GM12878 (cell line): ENCODE measurements around the gene ACACA. TPM values are rescaled to one million over a fixed set of nuclear protein-coding genes. Genes with fewer than 3 reads are reported as not detected.

ENCODE experiments used
- ATAC-seq: fragments of 200-7000 bp; cut with Tn5 transposase; 3 replicates; pipeline ENCODE4 v1.9.1; 2020; ENCODE audit warnings: mild to moderate bottlenecking, moderate library complexity
- BruUV-seq: library from RNA; stranded (reverse); fragments of 400-500 nt; replicated peaks from 2 replicates; lab custom pipeline; 2021; lab: Mats Ljungman, UMichigan
- CTCF ChIA-PET: fragments of 300-600 bp; sonication (Branson Sonifier 250); formaldehyde crosslinking; extraction: SDS; loops from one replicate; lab custom pipeline; 2021; ENCODE audit warnings: inconsistent platforms; lab: Yijun Ruan, JAX
- POLR2A ChIA-PET: fragments of 350-600 bp; formaldehyde crosslinking; extraction: SDS; loops from one replicate; lab custom pipeline; 2021; ENCODE audit warnings: inconsistent platforms; lab: Charles Lee
- RAD21 ChIA-PET: fragments of 300-600 bp; sonication (Branson Sonifier 250); formaldehyde crosslinking; loops from one replicate; lab custom pipeline; 2023; ENCODE audit warnings: antibody characterized with exemption; ENCODE audit not compliant: unreplicated experiment; lab: Charles Lee
- SMC1A ChIA-PET: fragments of 300-600 bp; sonication (Branson Sonifier 250); formaldehyde crosslinking; loops from one replicate; lab custom pipeline; 2023; ENCODE audit not compliant: unreplicated experiment, uncharacterized antibody; lab: Charles Lee
- DNase-seq: peaks from one replicate; pipeline ENCODE4 v3.0.0-alpha.2; 2011; ENCODE audit warnings: low read depth, low spot score
- FAIRE-seq: peaks from 3 replicates; lab custom pipeline; 2011; peaks lifted over from hg19 to GRCh38; lab: Jason Lieb, UNC
- H2AFZ ChIP-seq: 2 replicates; pipeline ENCODE4 v1.6.0; 2011; ENCODE audit warnings: low read depth, low read length, control low read depth; ENCODE audit not compliant: control insufficient read depth
- H3K27ac ChIP-seq: 2 replicates; pipeline ENCODE4 v1.5.1; 2011; ENCODE audit warnings: control low read depth; ENCODE audit not compliant: control insufficient read depth, insufficient read depth
- H3K27me3 ChIP-seq, 2 experiments: replicated peaks in 1 of 2; 2 replicates each; pipeline versions ENCODE4 v1.6.0 to v1.6.1; 2011; ENCODE audit warnings: low read length in 1 of 2; ENCODE audit not compliant: control insufficient read depth in 2 of 2, insufficient read depth in 2 of 2
- H3K36me3 ChIP-seq, 2 experiments: 2 replicates each; pipeline ENCODE4 v1.5.1; 2011; ENCODE audit warnings: low read length in 1 of 2; ENCODE audit not compliant: control insufficient read depth in 2 of 2, insufficient read depth in 2 of 2
- H3K4me1 ChIP-seq: 2 replicates; pipeline ENCODE4 v1.6.1; 2011; ENCODE audit warnings: mild to moderate bottlenecking, low read length, moderate library complexity, mixed read lengths; ENCODE audit not compliant: control insufficient read depth, insufficient read depth
- H3K4me2 ChIP-seq: 2 replicates; pipeline ENCODE4 v1.6.0; 2011; ENCODE audit warnings: control low read depth; ENCODE audit not compliant: control insufficient read depth, insufficient read depth
- H3K4me3 ChIP-seq: fragments of 200-600 bp; sonication (generic); 2 replicates; pipeline ENCODE4 v1.5.1; 2016
- H3K79me2 ChIP-seq: 2 replicates; pipeline ENCODE4 v1.6.0; 2011; ENCODE audit warnings: low read length; ENCODE audit not compliant: control insufficient read depth, insufficient read depth
- H3K9ac ChIP-seq: 2 replicates; pipeline ENCODE4 v1.8.0; 2011; ENCODE audit warnings: low read length, control low read depth, mixed read lengths; ENCODE audit not compliant: control insufficient read depth, insufficient read depth
- H3K9me3 ChIP-seq: replicated peaks from 3 replicates; pipeline ENCODE4 v1.5.1; 2011; ENCODE audit warnings: mild to moderate bottlenecking, low read length; ENCODE audit not compliant: control insufficient read depth, insufficient read depth
- H4K20me1 ChIP-seq: 2 replicates; pipeline ENCODE4 v1.6.0; 2011; ENCODE audit not compliant: control insufficient read depth, insufficient read depth
- CEBPB ChIP-seq, 2 experiments: fragments of 150-350 bp in 1 of 2; IDR thresholded peaks; 2 replicates each; pipeline ENCODE4 v1.6.1; 2012 to 2014; ENCODE audit warnings: low read depth in 2 of 2, low read length in 2 of 2, borderline replicate concordance in 1 of 2, inconsistent platforms in 1 of 2
- CREB1 ChIP-seq: IDR thresholded peaks from 2 replicates; pipeline ENCODE4 v1.6.1; 2012; ENCODE audit warnings: low read depth, mild to moderate bottlenecking, inconsistent platforms
- CREM ChIP-seq: IDR thresholded peaks from 2 replicates; pipeline ENCODE4 v1.6.1; 2014; ENCODE audit warnings: antibody characterized with exemption, low read depth
- E4F1 ChIP-seq: fragments of 450-650 bp; IDR thresholded peaks from 2 replicates; pipeline ENCODE4 v1.6.1; 2018; ENCODE audit warnings: borderline replicate concordance, mild to moderate bottlenecking; ENCODE audit not compliant: partially characterized antibody
- EGR1 ChIP-seq, 2 experiments: IDR thresholded peaks; 1 replicate in 1 of 2; 2 replicates in 1 of 2; pipeline ENCODE4 v1.6.1; 2011 to 2012; ENCODE audit warnings: low read depth in 2 of 2, low read length in 2 of 2, borderline replicate concordance in 1 of 2, mild to moderate bottlenecking in 1 of 2, moderate library complexity in 1 of 2
- EZH2 ChIP-seq: IDR thresholded peaks from 2 replicates; pipeline ENCODE4 v1.6.1; 2012; ENCODE audit warnings: low read depth, mild to moderate bottlenecking, control low read depth, inconsistent platforms, low read length, borderline replicate concordance; ENCODE audit not compliant: control insufficient read depth
- FOS ChIP-seq: IDR thresholded peaks from 3 replicates; pipeline ENCODE4 v1.6.1; 2011; ENCODE audit warnings: borderline replicate concordance; ENCODE audit not compliant: insufficient read length; ENCODE audit errors: extremely low read depth
- KAT2A ChIP-seq: conservative IDR thresholded peaks from 2 replicates; pipeline ENCODE4 v1.6.1; 2011; ENCODE audit warnings: low read depth, low read length; ENCODE audit not compliant: control insufficient read depth
- MTA3 ChIP-seq: IDR thresholded peaks from 2 replicates; pipeline ENCODE4 v1.6.1; 2012; ENCODE audit warnings: low read length, inconsistent platforms, borderline replicate concordance
- NR2C1 ChIP-seq: fragments of 450-650 bp; IDR thresholded peaks from 2 replicates; pipeline ENCODE4 v1.6.1; 2017; ENCODE audit warnings: antibody characterized with exemption, mild to moderate bottlenecking, moderate library complexity
- PAX5 ChIP-seq: IDR thresholded peaks from 2 replicates; pipeline ENCODE4 v1.6.1; 2011; ENCODE audit warnings: low read depth, low read length, borderline replicate concordance
- RUNX3 ChIP-seq: IDR thresholded peaks from 2 replicates; pipeline ENCODE4 v1.6.1; 2012; ENCODE audit warnings: low read length, inconsistent platforms
- ZNF24 ChIP-seq: fragments of 450-650 bp; IDR thresholded peaks from 2 replicates; pipeline ENCODE4 v1.6.1; 2017; ENCODE audit warnings: antibody characterized with exemption, mild to moderate bottlenecking
- ZNF384 ChIP-seq: IDR thresholded peaks from 2 replicates; pipeline ENCODE4 v1.6.1; 2012; ENCODE audit warnings: low read depth, mild to moderate bottlenecking, low read length, improper control_type of control experiment, borderline replicate concordance
- WGBS: methylation state at CpG from one replicate; pipeline ENCODE4 v1.1.6; 2016; ENCODE audit warnings: low lambda C conversion rate; ENCODE audit not compliant: insufficient replicate concordance, insufficient coverage; ENCODE audit errors: missing lambda C conversion rate; 5-methylcytosine and 5-hydroxymethylcytosine counted together
- in situ Hi-C: fragments of 300-500 bp; cut with MboI; formaldehyde crosslinking; loops from 9 replicates; pipeline ENCODE4 v1.14.3; 2018; ENCODE audit warnings: mixed read lengths
- intact Hi-C: fragments of 100-400 bp; cut with micrococcal nuclease; formaldehyde crosslinking; loops from one replicate; pipeline ENCODE4 v1.14.2; 2022; ENCODE audit not compliant: unreplicated experiment
- polyA plus RNA-seq, 11 experiments: library from polyadenylated mRNA; depleted of rRNA in 4 of 11; unstranded in 6 of 11; stranded (reverse) in 5 of 11; fragments of >200 nt; fragmentation: Nextera tagmentation in 4 of 11; fragmentation: Illumina TruSeq in 1 of 11; extraction: Ambion mirVana in 4 of 11; extraction: Trizol in 1 of 11; gene quantifications; 1 replicate in 1 of 11; 2 replicates in 10 of 11; pipeline versions ENCODE4 v1.2.1 to v1.2.3, GENCODE V29; 2011 to 2016; ENCODE audit warnings: inconsistent platforms in 2 of 11, missing spikeins in 2 of 11, low read depth in 1 of 11
- total RNA-seq, 4 experiments: library from RNA; depleted of rRNA in 3 of 4; stranded (reverse); fragments of >200 nt in 3 of 4; fragmentation: Illumina TruSeq in 1 of 4; extraction: Trizol in 1 of 4; gene quantifications; 2 replicates each; pipeline versions ENCODE4 v1.2.1 to v1.2.3, GENCODE V29; 2013 to 2021
- TF ChIP-seq, protein P1 (sequence below): IDR thresholded peaks from 2 replicates; pipeline ENCODE4 v1.6.1; 2012; ENCODE audit warnings: improper control_type of control experiment, low read depth, low read length; ENCODE audit not compliant: insufficient replicate concordance

Gene ACACA
- total and polyA plus RNA-seq, 10 of the 15 experiments (the other 5 are each of a cell fraction or from before 2014, with no cell fraction given), result 12.9 to 74.2 (median 32.0) TPM

- no TSS peak for BruUV-seq
- CTCF ChIA-PET, result interaction anchor here (0.7 to 1.9 kb wide), 12 partner anchors 9 to 61 kb away, joined by 3 to 8 read pairs (median 4); partner anchors contain the start of gene C17orf78
- Histone ChIP-seq H3K79me2 (no peaks in the 10 kb centered on the region; the same call in 1 of the 2 replicates), H3K4me2 (peak overlapping the region; percentile 9; the same call in 1 of the 2 replicates), H3K4me3 (no peak overlapping the region), H2AFZ (peak overlapping the region; percentile 10; the same call in 1 of the 2 replicates), H3K27ac (peak overlapping the region; percentile 58; the same call in 1 of the 2 replicates), H3K9ac (no peak overlapping the region), H4K20me1 (no peaks in the 10 kb centered on the region), H3K27me3 (no peaks in the 10 kb centered on the region), H3K36me3 (peaks cover 5 to 31% of the 10 kb centered on the region in 2 experiments; a peak in 3 of 4 replicates), H3K9me3 (no peaks in the 10 kb centered on the region), H3K4me1 (peaks cover 6% of the 10 kb centered on the region; the same call in 1 of the 2 replicates)
- FAIRE-seq (no peak), DNase-seq (no peak), ATAC-seq (peak; percentile 94)
- SMC1A ChIA-PET, result interaction anchor here (0.5 to 1.9 kb wide), 19 partner anchors 9 to 62 kb away, joined by 3 to 18 read pairs (median 4); no protein-coding TSS in a partner anchor
- intact Hi-C loops (no loop called here), in situ Hi-C loops (no loop called here)
- POLR2A ChIA-PET, result interaction anchor here (0.7 to 2.1 kb wide), 9 partner anchors 10 to 22 kb away, joined by 3 to 11 read pairs (median 5); partner anchors contain the start of genes ACACA and TADA2A
- 0% methylated on average over 1 of the region's 1 CpG for WGBS
- RAD21 ChIA-PET, result interaction anchor here (0.6 to 1.6 kb wide), 11 partner anchors 9 to 61 kb away, joined by 3 to 15 read pairs (median 4); partner anchors contain the start of genes ACACA and TADA2A
- TF ChIP-seq MTA3, result no peak
- no peak for TF ChIP-seq FOS
- TF ChIP-seq EGR1 (IDR thresholded peaks at IDR 0.05; ENCODE audit: borderline replicate concordance in 1 of 2, low read depth in 2 of 2, low read length in 2 of 2), result no peak
- TF ChIP-seq KAT2A, result no peak
- TF ChIP-seq CREM, result peak; percentile 73
- TF ChIP-seq, protein P1, sequence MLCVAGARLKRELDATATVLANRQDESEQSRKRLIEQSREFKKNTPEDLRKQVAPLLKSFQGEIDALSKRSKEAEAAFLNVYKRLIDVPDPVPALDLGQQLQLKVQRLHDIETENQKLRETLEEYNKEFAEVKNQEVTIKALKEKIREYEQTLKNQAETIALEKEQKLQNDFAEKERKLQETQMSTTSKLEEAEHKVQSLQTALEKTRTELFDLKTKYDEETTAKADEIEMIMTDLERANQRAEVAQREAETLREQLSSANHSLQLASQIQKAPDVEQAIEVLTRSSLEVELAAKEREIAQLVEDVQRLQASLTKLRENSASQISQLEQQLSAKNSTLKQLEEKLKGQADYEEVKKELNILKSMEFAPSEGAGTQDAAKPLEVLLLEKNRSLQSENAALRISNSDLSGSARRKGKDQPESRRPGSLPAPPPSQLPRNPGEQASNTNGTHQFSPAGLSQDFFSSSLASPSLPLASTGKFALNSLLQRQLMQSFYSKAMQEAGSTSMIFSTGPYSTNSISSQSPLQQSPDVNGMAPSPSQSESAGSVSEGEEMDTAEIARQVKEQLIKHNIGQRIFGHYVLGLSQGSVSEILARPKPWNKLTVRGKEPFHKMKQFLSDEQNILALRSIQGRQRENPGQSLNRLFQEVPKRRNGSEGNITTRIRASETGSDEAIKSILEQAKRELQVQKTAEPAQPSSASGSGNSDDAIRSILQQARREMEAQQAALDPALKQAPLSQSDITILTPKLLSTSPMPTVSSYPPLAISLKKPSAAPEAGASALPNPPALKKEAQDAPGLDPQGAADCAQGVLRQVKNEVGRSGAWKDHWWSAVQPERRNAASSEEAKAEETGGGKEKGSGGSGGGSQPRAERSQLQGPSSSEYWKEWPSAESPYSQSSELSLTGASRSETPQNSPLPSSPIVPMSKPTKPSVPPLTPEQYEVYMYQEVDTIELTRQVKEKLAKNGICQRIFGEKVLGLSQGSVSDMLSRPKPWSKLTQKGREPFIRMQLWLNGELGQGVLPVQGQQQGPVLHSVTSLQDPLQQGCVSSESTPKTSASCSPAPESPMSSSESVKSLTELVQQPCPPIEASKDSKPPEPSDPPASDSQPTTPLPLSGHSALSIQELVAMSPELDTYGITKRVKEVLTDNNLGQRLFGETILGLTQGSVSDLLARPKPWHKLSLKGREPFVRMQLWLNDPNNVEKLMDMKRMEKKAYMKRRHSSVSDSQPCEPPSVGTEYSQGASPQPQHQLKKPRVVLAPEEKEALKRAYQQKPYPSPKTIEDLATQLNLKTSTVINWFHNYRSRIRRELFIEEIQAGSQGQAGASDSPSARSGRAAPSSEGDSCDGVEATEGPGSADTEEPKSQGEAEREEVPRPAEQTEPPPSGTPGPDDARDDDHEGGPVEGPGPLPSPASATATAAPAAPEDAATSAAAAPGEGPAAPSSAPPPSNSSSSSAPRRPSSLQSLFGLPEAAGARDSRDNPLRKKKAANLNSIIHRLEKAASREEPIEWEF, result no peak
- no peak for TF ChIP-seq EZH2
- TF ChIP-seq PAX5, result no peak
- no peak for TF ChIP-seq NR2C1
- TF ChIP-seq ZNF384, result no peak
- no peak for TF ChIP-seq CEBPB (IDR thresholded peaks at IDR 0.05; ENCODE audit: borderline replicate concordance in 1 of 2, low read depth in 2 of 2, low read length in 2 of 2)
- TF ChIP-seq RUNX3, result peak; percentile 54; the same call in 1 of the 2 replicates
- TF ChIP-seq E4F1, result no peak
- 0 out of 2 replicates have a peak, but pooled peaks have one; percentile 17 for TF ChIP-seq ZNF24
- TF ChIP-seq CREB1, result peak; percentile 88
Observed at GRCh38 chr17:37430051-37430627, 23.5 kb upstream of the ACACA start.
